Activated CD4-positive, alpha-beta T cell treated with anti-CD3 and anti-CD28 coated beads for 36 hours (primary cell): Measurements from ENCODE around the gene SON. TPM values are rescaled to one million over a fixed set of nuclear protein-coding genes. Genes with fewer than 3 reads are reported as not detected.
A peak's percentile ranks its signal among the peaks of the same experiment; 100 is the strongest.

Experiments
- ATAC-seq: fragments of 200-7000 bp; cut with Tn5 transposase; one replicate; pipeline ENCODE4 v1.10.0; 2021; ENCODE audit warnings: mild to moderate bottlenecking, moderate library complexity
- CTCF ChIA-PET: fragments of 350-600 bp; sonication (Branson Sonifier 250); formaldehyde crosslinking; loops from one replicate; lab custom pipeline; 2021; ENCODE audit warnings: antibody characterized with exemption; lab: Charles Lee
- POLR2A ChIA-PET: fragments of 350-600 bp; sonication (Branson Sonifier 250); formaldehyde crosslinking; loops from one replicate; lab custom pipeline; 2021; ENCODE audit warnings: antibody characterized with exemption, inconsistent platforms; lab: Charles Lee
- DNase-seq: peaks from one replicate; pipeline ENCODE4 v3.0.0-alpha.2; 2020
- H3K27ac Mint-ChIP-seq: one replicate; pipeline ENCODE4 v1.8.0; 2021; ENCODE audit warnings: mixed read lengths
- H3K27me3 Mint-ChIP-seq: one replicate; pipeline ENCODE4 v1.8.0; 2021; ENCODE audit warnings: mixed read lengths
- H3K36me3 Mint-ChIP-seq: one replicate; pipeline ENCODE4 v1.8.0; 2021; ENCODE audit warnings: low read depth, mixed read lengths
- H3K4me1 Mint-ChIP-seq: one replicate; pipeline ENCODE4 v1.8.0; 2021; ENCODE audit warnings: mixed read lengths
- H3K4me3 Mint-ChIP-seq: one replicate; pipeline ENCODE4 v1.8.0; 2021; ENCODE audit warnings: mild to moderate bottlenecking, moderate library complexity, mixed read lengths
- H3K9me3 Mint-ChIP-seq: one replicate; pipeline ENCODE4 v1.8.0; 2021; ENCODE audit warnings: low read depth, mixed read lengths
- intact Hi-C, 2 experiments: fragments of 100-400 bp; cut with DNase I in 1 of 2; cut with micrococcal nuclease in 1 of 2; formaldehyde crosslinking; loops; one replicate each; pipeline versions ENCODE4 v1.14.2 to v1.15.1; 2022 to 2024; cut with DNase I, micrococcal nuclease
- total RNA-seq, 2 experiments: library from RNA; stranded (reverse); gene quantifications; one replicate each; pipeline ENCODE4 v1.2.3, GENCODE V29; 2021

The SON gene
- total RNA-seq, 2 experiments from 2014 or later, result 299 to 380 TPM

DNA sequence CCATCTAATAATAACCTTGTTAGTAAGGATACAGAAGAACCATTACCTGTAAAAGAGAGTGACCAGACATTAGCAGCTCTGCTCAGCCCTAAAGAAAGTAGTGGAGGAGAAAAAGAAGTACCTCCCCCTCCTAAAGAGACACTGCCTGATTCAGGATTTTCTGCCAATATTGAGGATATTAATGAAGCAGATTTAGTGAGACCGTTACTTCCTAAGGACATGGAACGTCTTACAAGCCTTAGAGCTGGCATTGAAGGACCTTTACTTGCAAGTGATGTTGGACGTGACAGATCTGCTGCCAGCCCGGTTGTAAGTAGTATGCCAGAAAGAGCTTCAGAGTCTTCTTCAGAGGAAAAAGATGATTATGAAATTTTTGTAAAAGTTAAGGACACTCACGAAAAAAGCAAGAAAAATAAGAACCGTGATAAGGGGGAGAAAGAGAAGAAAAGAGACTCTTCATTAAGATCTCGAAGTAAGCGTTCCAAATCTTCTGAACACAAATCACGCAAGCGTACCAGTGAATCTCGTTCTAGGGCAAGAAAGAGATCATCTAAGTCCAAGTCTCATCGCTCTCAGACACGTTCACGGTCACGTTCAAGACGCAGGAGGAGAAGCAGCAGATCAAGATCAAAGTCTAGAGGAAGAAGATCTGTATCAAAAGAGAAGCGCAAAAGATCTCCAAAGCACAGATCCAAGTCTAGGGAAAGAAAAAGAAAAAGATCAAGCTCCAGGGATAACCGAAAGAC, 11.6 kb downstream of the SON start:
- Mint-ChIP-seq H3K27me3 (no peaks in the 10 kb centered on the region), H3K4me3 (peak overlapping the region; percentile 2), H3K27ac (peak overlapping the region; percentile 2), H3K4me1 (peaks cover 54% of the 10 kb centered on the region), H3K9me3 (no peaks in the 10 kb centered on the region), H3K36me3 (peaks cover 84% of the 10 kb centered on the region)
- ChIA-PET CTCF (interaction anchor here (1.0 to 2.1 kb wide), 5 partner anchors 10 to 32 kb away, joined by 3 to 6 read pairs (median 3); no protein-coding TSS in a partner anchor), POLR2A (interaction anchor here (1.3 to 1.7 kb wide), 2 partner anchors 10 kb away, joined by 6 to 8 read pairs; no protein-coding TSS in a partner anchor)
- no peak for DNase-seq
- intact Hi-C loops, result no loop called here
- ATAC-seq, result no peak

GRCh38 chr21:33554982-33555344, 12.1 kb downstream of the SON start:
- Mint-ChIP-seq H3K9me3 (no peaks in the 10 kb centered on the region), H3K4me3 (peak overlapping the region; percentile 2), H3K27ac (no peak overlapping the region), H3K4me1 (peaks cover 59% of the 10 kb centered on the region), H3K36me3 (peaks cover 84% of the 10 kb centered on the region), H3K27me3 (no peaks in the 10 kb centered on the region)
- DNase-seq (no peak), ATAC-seq (no peak)
- intact Hi-C loops, result no loop called here
- POLR2A ChIA-PET, result interaction anchor here (1.3 to 1.7 kb wide), 2 partner anchors 9 to 10 kb away, joined by 6 to 8 read pairs; no protein-coding TSS in a partner anchor
- CTCF ChIA-PET, result interaction anchor here (1.0 to 2.1 kb wide), 5 partner anchors 11 to 31 kb away, joined by 3 to 6 read pairs (median 3); no protein-coding TSS in a partner anchor

DNA sequence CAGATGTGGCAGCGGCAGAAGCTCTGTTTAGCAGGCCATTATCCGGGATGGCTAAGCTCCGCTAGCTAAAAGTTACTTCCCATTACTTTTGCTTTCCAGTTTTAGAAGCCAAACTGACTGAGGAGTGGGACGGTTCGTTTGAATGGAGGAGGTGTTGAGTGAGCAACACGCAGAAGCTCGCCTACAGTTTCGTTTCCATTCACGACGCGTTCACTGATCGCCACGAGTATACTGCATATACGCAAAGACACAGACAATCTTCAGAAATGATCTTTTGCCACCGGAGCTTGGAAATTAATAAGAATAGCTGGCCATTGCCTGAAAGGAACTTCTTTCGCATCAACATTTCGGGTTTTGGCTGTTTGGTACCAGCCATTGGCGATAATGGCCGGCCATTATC, 14.6 kb downstream of the SON start:
- Mint-ChIP-seq H3K27me3 (no peaks in the 10 kb centered on the region), H3K27ac (no peak overlapping the region), H3K9me3 (no peaks in the 10 kb centered on the region), H3K4me3 (no peak overlapping the region), H3K4me1 (peaks cover 70% of the 10 kb centered on the region), H3K36me3 (peaks cover 83% of the 10 kb centered on the region)
- ChIA-PET POLR2A (interaction anchor here (0.6 to 1.4 kb wide), 4 partner anchors 9 to 105 kb away, joined by 3 to 6 read pairs (median 4); partner anchors contain the start of gene SON), CTCF (interaction anchor here (1.1 to 2.0 kb wide), 5 partner anchors 8 to 49 kb away, joined by 3 to 16 read pairs (median 5); partner anchors contain the start of gene DONSON)
- no peak for DNase-seq
- ATAC-seq, result no peak
- intact Hi-C loops, result no loop called here

DNA sequence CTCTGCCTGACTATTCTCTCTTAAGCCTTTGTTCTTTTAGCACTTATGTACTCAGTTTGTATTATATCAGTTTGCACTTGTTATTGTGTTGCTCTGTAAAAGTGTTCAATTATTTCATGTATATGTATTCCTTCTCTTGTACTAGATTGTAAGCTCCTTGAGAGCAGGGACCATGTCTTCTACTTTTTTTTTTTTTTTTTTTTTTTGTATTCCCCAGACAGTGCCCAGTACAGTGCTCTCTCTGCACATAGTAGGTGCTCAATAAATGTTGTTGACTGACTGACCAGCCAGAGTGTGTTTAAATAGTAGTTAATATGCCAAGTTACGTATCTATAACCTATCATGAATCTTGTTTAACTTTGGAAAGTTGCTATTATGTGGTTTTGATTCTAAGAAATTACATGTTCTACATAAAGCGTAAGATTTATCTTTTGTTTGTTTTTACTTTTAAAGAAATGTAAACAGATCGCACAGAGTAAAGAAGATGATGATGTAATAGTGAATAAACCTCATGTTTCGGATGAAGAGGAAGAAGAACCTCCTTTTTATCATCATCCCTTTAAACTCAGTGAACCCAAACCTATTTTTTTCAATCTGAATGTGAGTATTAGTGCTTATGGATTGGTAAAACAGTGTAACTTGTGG, 16.1 kb downstream of the SON start:
- intact Hi-C loops, result no loop called here
- ChIA-PET CTCF (interaction anchor here (0.6 to 2.0 kb wide), 4 partner anchors 9 to 29 kb away, joined by 3 to 6 read pairs (median 4); partner anchors contain the start of genes DONSON, GART and SON), POLR2A (interaction anchor here (0.6 kb wide), 1 partner anchor 80 kb away, joined by 3 read pairs; no protein-coding TSS in a partner anchor)
- ATAC-seq (no peak), DNase-seq (no peak)
- peak overlapping the region; percentile 17 for H3K27ac Mint-ChIP-seq
- H3K36me3 Mint-ChIP-seq, result peaks cover 76% of the 10 kb centered on the region
- no peak overlapping the region for H3K4me3 Mint-ChIP-seq
- H3K4me1 Mint-ChIP-seq, result peaks cover 68% of the 10 kb centered on the region
- H3K27me3 Mint-ChIP-seq, result no peaks in the 10 kb centered on the region
- no peaks in the 10 kb centered on the region for H3K9me3 Mint-ChIP-seq

DNA sequence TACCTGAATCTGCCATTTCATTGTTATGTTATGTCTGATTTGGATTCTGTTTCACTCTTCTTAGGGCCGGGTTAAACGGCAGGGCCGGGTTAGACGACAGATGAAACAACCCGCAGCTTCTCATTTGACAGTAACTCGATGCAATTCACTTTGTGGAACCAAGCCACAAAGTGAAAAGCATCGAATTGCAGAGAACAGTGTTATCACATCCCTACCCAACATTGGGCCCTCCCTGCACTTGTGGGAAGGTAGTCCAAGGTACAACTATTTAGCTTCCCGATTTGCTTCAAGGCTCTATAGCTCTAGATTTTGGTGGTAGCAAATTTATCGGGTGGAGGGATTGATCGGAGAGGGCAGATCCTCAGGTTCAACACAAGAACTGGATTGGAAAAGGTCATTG, 17.0 kb downstream of the SON start:
- peaks cover 61% of the 10 kb centered on the region for H3K4me1 Mint-ChIP-seq
- intact Hi-C loops, result no loop called here
- no peaks in the 10 kb centered on the region for H3K9me3 Mint-ChIP-seq
- ATAC-seq, result no peak
- no peaks in the 10 kb centered on the region for H3K27me3 Mint-ChIP-seq
- DNase-seq, result no peak
- ChIA-PET POLR2A (no interaction called here), CTCF (interaction anchor here (0.8 kb wide), 1 partner anchor 17 kb away, joined by 3 read pairs; the partner anchor contains the start of gene SON)
- H3K4me3 Mint-ChIP-seq, result no peak overlapping the region
- H3K27ac Mint-ChIP-seq, result no peak overlapping the region
- H3K36me3 Mint-ChIP-seq, result peaks cover 67% of the 10 kb centered on the region

DNA sequence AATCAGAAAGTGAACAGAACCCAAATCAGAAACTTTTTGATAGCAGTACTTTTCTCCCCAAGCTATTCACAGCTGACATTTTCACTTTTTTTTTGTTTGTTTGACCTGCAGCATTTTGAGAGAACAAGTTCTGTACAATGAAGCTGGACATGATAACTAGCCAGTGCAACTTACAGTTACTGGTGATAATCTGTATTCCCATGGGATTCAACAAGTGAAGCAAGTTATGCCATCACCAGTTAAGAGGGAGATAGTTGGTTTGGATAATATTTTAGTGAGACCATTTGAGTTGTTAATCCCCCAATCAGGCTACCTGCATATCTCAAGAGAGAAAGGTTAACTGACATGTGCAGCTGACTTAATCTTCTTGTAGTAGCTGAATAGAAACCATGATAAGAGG, 18.1 kb downstream of the SON start:
- POLR2A ChIA-PET, result no interaction called here
- Mint-ChIP-seq H3K9me3 (no peaks in the 10 kb centered on the region), H3K27ac (peak overlapping the region; percentile 61), H3K36me3 (peaks cover 58% of the 10 kb centered on the region), H3K4me3 (no peak overlapping the region), H3K27me3 (no peaks in the 10 kb centered on the region), H3K4me1 (peaks cover 55% of the 10 kb centered on the region)
- DNase-seq (no peak), ATAC-seq (no peak)
- CTCF ChIA-PET, result interaction anchor here (1.3 to 1.4 kb wide), 2 partner anchors 11 to 13 kb away, joined by 3 to 4 read pairs; no protein-coding TSS in a partner anchor
- intact Hi-C loops, result no loop called here

- Mint-ChIP-seq H3K36me3 (peaks cover 55% of the 10 kb centered on the region), H3K27me3 (no peaks in the 10 kb centered on the region), H3K9me3 (no peaks in the 10 kb centered on the region), H3K27ac (peak overlapping the region; percentile 61), H3K4me1 (peaks cover 55% of the 10 kb centered on the region), H3K4me3 (no peak overlapping the region)
- ChIA-PET CTCF (interaction anchor here (1.3 to 1.4 kb wide), 2 partner anchors 11 to 13 kb away, joined by 3 to 4 read pairs; no protein-coding TSS in a partner anchor), POLR2A (no interaction called here)
- intact Hi-C loops, result no loop called here
- DNase-seq (no peak), ATAC-seq (no peak)
Measured at GRCh38 chr21:33561373-33561772, 18.5 kb downstream of the SON start.

GRCh38 chr21:33562389-33562788, 19.6 kb downstream of the SON start:
- POLR2A ChIA-PET, result no interaction called here
- ATAC-seq, result no peak
- Mint-ChIP-seq H3K9me3 (no peaks in the 10 kb centered on the region), H3K27ac (no peak overlapping the region), H3K4me1 (peaks cover 51% of the 10 kb centered on the region), H3K4me3 (no peak overlapping the region), H3K27me3 (no peaks in the 10 kb centered on the region), H3K36me3 (peaks cover 45% of the 10 kb centered on the region)
- CTCF ChIA-PET, result interaction anchor here (1.4 kb wide), 1 partner anchor 10 kb away, joined by 4 read pairs; no protein-coding TSS in a partner anchor
- intact Hi-C loops, result no loop called here
- DNase-seq, result no peak

DNA sequence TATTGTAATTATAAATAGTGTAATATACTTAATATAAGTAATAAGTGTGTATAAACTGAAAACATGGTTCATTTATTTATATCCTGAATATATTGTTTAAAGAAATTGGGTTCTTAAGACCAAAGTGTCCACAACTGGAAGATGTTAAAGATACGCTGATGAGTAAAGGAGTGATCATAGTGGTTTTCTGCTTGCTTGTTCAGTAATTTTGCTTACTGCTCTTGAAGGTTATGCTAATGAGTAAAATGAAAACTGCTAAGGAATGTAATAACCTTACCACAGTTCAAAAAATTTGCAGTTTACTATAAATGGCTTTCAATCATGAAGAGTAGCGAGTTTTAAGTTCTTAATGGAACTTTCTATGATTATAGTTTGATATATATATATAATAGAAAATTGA, 23.7 kb downstream of the SON start:
- H3K4me1 Mint-ChIP-seq, result peaks cover 38% of the 10 kb centered on the region
- H3K27ac Mint-ChIP-seq, result no peak overlapping the region
- CTCF ChIA-PET, result interaction anchor here (0.7 to 1.2 kb wide), 3 partner anchors 11 to 39 kb away, joined by 3 to 4 read pairs (median 4); no protein-coding TSS in a partner anchor
- DNase-seq (no peak), ATAC-seq (peak; percentile 74)
- intact Hi-C loops, result loop anchor here (2.0 to 5.0 kb wide), 2 partner anchors 14 to 34 kb away; no protein-coding TSS in a partner anchor
- POLR2A ChIA-PET, result interaction anchor here (0.9 kb wide), 1 partner anchor 9 kb away, joined by 3 read pairs; no protein-coding TSS in a partner anchor
- H3K36me3 Mint-ChIP-seq, result peaks cover 28% of the 10 kb centered on the region
- H3K27me3 Mint-ChIP-seq, result no peaks in the 10 kb centered on the region
- no peak overlapping the region for H3K4me3 Mint-ChIP-seq
- H3K9me3 Mint-ChIP-seq, result no peaks in the 10 kb centered on the region

GRCh38 chr21:33567914-33568313, 25.1 kb downstream of the SON start:
- no peak for ATAC-seq
- DNase-seq, result no peak
- Mint-ChIP-seq H3K27me3 (no peaks in the 10 kb centered on the region), H3K4me3 (no peak overlapping the region), H3K4me1 (peaks cover 36% of the 10 kb centered on the region), H3K27ac (peak overlapping the region; percentile 59), H3K36me3 (peaks cover 35% of the 10 kb centered on the region), H3K9me3 (no peaks in the 10 kb centered on the region)
- POLR2A ChIA-PET, result no interaction called here
- CTCF ChIA-PET, result no interaction called here
- intact Hi-C loops, result loop anchor here (2.0 to 5.0 kb wide), 2 partner anchors 15 to 36 kb away; no protein-coding TSS in a partner anchor

DNA sequence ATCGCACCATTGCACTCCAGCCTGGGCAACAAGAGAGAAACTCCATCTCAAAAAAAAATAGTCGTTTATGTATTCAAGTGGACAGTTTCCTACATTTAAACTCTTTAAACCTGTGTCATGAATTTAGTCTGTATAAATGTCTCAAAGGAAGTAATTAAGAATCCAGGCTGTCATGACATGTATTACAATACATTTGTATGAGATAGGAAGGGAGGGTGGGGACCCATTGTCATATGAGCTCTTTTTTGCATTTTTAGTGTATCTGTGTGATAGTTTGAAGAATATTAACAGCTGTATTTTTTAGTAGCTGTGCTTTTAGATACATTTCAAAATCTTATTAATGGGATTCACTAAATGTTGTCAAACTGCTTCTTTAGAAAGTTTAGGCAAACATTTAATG, 25.6 kb downstream of the SON start:
- Mint-ChIP-seq H3K27me3 (no peaks in the 10 kb centered on the region), H3K36me3 (peaks cover 34% of the 10 kb centered on the region), H3K27ac (no peak overlapping the region), H3K4me3 (no peak overlapping the region), H3K9me3 (no peaks in the 10 kb centered on the region), H3K4me1 (peaks cover 32% of the 10 kb centered on the region)
- POLR2A ChIA-PET, result no interaction called here
- intact Hi-C loops, result loop anchor here in 1 of 2 experiments (5.0 kb wide), 1 partner anchor 36 kb away; no protein-coding TSS in a partner anchor
- ATAC-seq (no peak), DNase-seq (no peak)
- CTCF ChIA-PET, result no interaction called here
